GM12878 (cell line): ENCODE results near the gene PNMT. TPM values are rescaled to one million over a fixed set of nuclear protein-coding genes. Genes with fewer than 3 reads are reported as not detected.

Source experiments
- ATAC-seq: fragments of 200-7000 bp; cut with Tn5 transposase; 3 replicates; pipeline ENCODE4 v1.9.1; 2020; ENCODE audit warnings: mild to moderate bottlenecking, moderate library complexity
- BruUV-seq: library from RNA; stranded (reverse); fragments of 400-500 nt; replicated peaks from 2 replicates; lab custom pipeline; 2021; lab: Mats Ljungman, UMichigan
- CTCF ChIA-PET: fragments of 300-600 bp; sonication (Branson Sonifier 250); formaldehyde crosslinking; extraction: SDS; loops from one replicate; lab custom pipeline; 2021; ENCODE audit warnings: inconsistent platforms; lab: Yijun Ruan, JAX
- POLR2A ChIA-PET: fragments of 350-600 bp; formaldehyde crosslinking; extraction: SDS; loops from one replicate; lab custom pipeline; 2021; ENCODE audit warnings: inconsistent platforms; lab: Charles Lee
- RAD21 ChIA-PET: fragments of 300-600 bp; sonication (Branson Sonifier 250); formaldehyde crosslinking; loops from one replicate; lab custom pipeline; 2023; ENCODE audit warnings: antibody characterized with exemption; ENCODE audit not compliant: unreplicated experiment; lab: Charles Lee
- SMC1A ChIA-PET: fragments of 300-600 bp; sonication (Branson Sonifier 250); formaldehyde crosslinking; loops from one replicate; lab custom pipeline; 2023; ENCODE audit not compliant: unreplicated experiment, uncharacterized antibody; lab: Charles Lee
- DNase-seq: peaks from one replicate; pipeline ENCODE4 v3.0.0-alpha.2; 2011; ENCODE audit warnings: low read depth, low spot score
- FAIRE-seq: peaks from 3 replicates; lab custom pipeline; 2011; peaks lifted over from hg19 to GRCh38; lab: Jason Lieb, UNC
- H2AFZ ChIP-seq: 2 replicates; pipeline ENCODE4 v1.6.0; 2011; ENCODE audit warnings: low read depth, low read length, control low read depth; ENCODE audit not compliant: control insufficient read depth
- H3K27ac ChIP-seq: 2 replicates; pipeline ENCODE4 v1.5.1; 2011; ENCODE audit warnings: control low read depth; ENCODE audit not compliant: control insufficient read depth, insufficient read depth
- H3K27me3 ChIP-seq, 2 experiments: replicated peaks in 1 of 2; 2 replicates each; pipeline versions ENCODE4 v1.6.0 to v1.6.1; 2011; ENCODE audit warnings: low read length in 1 of 2; ENCODE audit not compliant: control insufficient read depth in 2 of 2, insufficient read depth in 2 of 2
- H3K36me3 ChIP-seq, 2 experiments: 2 replicates each; pipeline ENCODE4 v1.5.1; 2011; ENCODE audit warnings: low read length in 1 of 2; ENCODE audit not compliant: control insufficient read depth in 2 of 2, insufficient read depth in 2 of 2
- H3K4me1 ChIP-seq: 2 replicates; pipeline ENCODE4 v1.6.1; 2011; ENCODE audit warnings: mild to moderate bottlenecking, low read length, moderate library complexity, mixed read lengths; ENCODE audit not compliant: control insufficient read depth, insufficient read depth
- H3K4me2 ChIP-seq: 2 replicates; pipeline ENCODE4 v1.6.0; 2011; ENCODE audit warnings: control low read depth; ENCODE audit not compliant: control insufficient read depth, insufficient read depth
- H3K4me3 ChIP-seq: fragments of 200-600 bp; sonication (generic); 2 replicates; pipeline ENCODE4 v1.5.1; 2016
- H3K79me2 ChIP-seq: 2 replicates; pipeline ENCODE4 v1.6.0; 2011; ENCODE audit warnings: low read length; ENCODE audit not compliant: control insufficient read depth, insufficient read depth
- H3K9ac ChIP-seq: 2 replicates; pipeline ENCODE4 v1.8.0; 2011; ENCODE audit warnings: low read length, control low read depth, mixed read lengths; ENCODE audit not compliant: control insufficient read depth, insufficient read depth
- H3K9me3 ChIP-seq: replicated peaks from 3 replicates; pipeline ENCODE4 v1.5.1; 2011; ENCODE audit warnings: mild to moderate bottlenecking, low read length; ENCODE audit not compliant: control insufficient read depth, insufficient read depth
- H4K20me1 ChIP-seq: 2 replicates; pipeline ENCODE4 v1.6.0; 2011; ENCODE audit not compliant: control insufficient read depth, insufficient read depth
- ASH2L ChIP-seq: fragments of 300-600, 200-600 bp; sonication (generic); IDR thresholded peaks from 2 replicates; pipeline ENCODE4 v1.6.1; 2017; ENCODE audit warnings: low read depth, mild to moderate bottlenecking, borderline replicate concordance
- ELK1 ChIP-seq: IDR thresholded peaks from 2 replicates; pipeline ENCODE4 v1.6.1; 2012; ENCODE audit warnings: low read depth, low read length, improper control_type of control experiment
- IKZF1 ChIP-seq: fragments of 450-650 bp; conservative IDR thresholded peaks from 2 replicates; pipeline ENCODE4 v1.6.1; 2017; ENCODE audit warnings: antibody characterized with exemption, mild to moderate bottlenecking
- IKZF2 ChIP-seq, 2 experiments: fragments of 450-650 bp; IDR thresholded peaks; 2 replicates each; pipeline ENCODE4 v1.6.1; 2017; ENCODE audit warnings: mild to moderate bottlenecking in 2 of 2, moderate library complexity in 2 of 2
- MYB ChIP-seq: fragments of 150-350 bp; IDR thresholded peaks from 2 replicates; pipeline ENCODE4 v1.6.1; 2014; ENCODE audit warnings: mild to moderate bottlenecking, low read depth, low read length, borderline replicate concordance
- PAX5 ChIP-seq: IDR thresholded peaks from 2 replicates; pipeline ENCODE4 v1.6.1; 2011; ENCODE audit warnings: low read depth, low read length, borderline replicate concordance
- PML ChIP-seq: IDR thresholded peaks from 2 replicates; pipeline ENCODE4 v1.6.1; 2012; ENCODE audit warnings: low read length, inconsistent platforms
- SP1 ChIP-seq: IDR thresholded peaks from one replicate; pipeline ENCODE4 v1.6.1; 2011; ENCODE audit warnings: low read depth, low read length
- TCF12 ChIP-seq: IDR thresholded peaks from 2 replicates; pipeline ENCODE4 v1.6.1; 2011; ENCODE audit warnings: low read depth, mild to moderate bottlenecking, low read length
- TCF7 ChIP-seq: IDR thresholded peaks from 2 replicates; pipeline ENCODE4 v1.6.1; 2014; ENCODE audit warnings: antibody characterized with exemption, borderline replicate concordance
- USF1 ChIP-seq: IDR thresholded peaks from 2 replicates; pipeline ENCODE4 v1.6.1; 2011; ENCODE audit warnings: borderline replicate concordance, low read depth, mild to moderate bottlenecking, moderate library complexity, mixed read lengths, low read length; ENCODE audit not compliant: insufficient read depth; ENCODE audit errors: extremely low read length
- ZBTB4 ChIP-seq: fragments of 450-650 bp; formaldehyde crosslinking; IDR thresholded peaks from 2 replicates; pipeline ENCODE4 v1.4.0; 2022; ENCODE audit warnings: mild to moderate bottlenecking, moderate library complexity
- ZNF687 ChIP-seq: fragments of 450-650 bp; IDR thresholded peaks from 2 replicates; pipeline ENCODE4 v1.6.1; 2017; ENCODE audit warnings: mild to moderate bottlenecking, moderate library complexity
- WGBS: methylation state at CpG from one replicate; pipeline ENCODE4 v1.1.6; 2016; ENCODE audit warnings: low lambda C conversion rate; ENCODE audit not compliant: insufficient replicate concordance, insufficient coverage; ENCODE audit errors: missing lambda C conversion rate; 5-methylcytosine and 5-hydroxymethylcytosine counted together
- in situ Hi-C: fragments of 300-500 bp; cut with MboI; formaldehyde crosslinking; loops from 9 replicates; pipeline ENCODE4 v1.14.3; 2018; ENCODE audit warnings: mixed read lengths
- intact Hi-C: fragments of 100-400 bp; cut with micrococcal nuclease; formaldehyde crosslinking; loops from one replicate; pipeline ENCODE4 v1.14.2; 2022; ENCODE audit not compliant: unreplicated experiment
- polyA plus RNA-seq, 11 experiments: library from polyadenylated mRNA; depleted of rRNA in 4 of 11; unstranded in 6 of 11; stranded (reverse) in 5 of 11; fragments of >200 nt; fragmentation: Nextera tagmentation in 4 of 11; fragmentation: Illumina TruSeq in 1 of 11; extraction: Ambion mirVana in 4 of 11; extraction: Trizol in 1 of 11; gene quantifications; 1 replicate in 1 of 11; 2 replicates in 10 of 11; pipeline versions ENCODE4 v1.2.1 to v1.2.3, GENCODE V29; 2011 to 2016; ENCODE audit warnings: inconsistent platforms in 2 of 11, missing spikeins in 2 of 11, low read depth in 1 of 11
- total RNA-seq, 4 experiments: library from RNA; depleted of rRNA in 3 of 4; stranded (reverse); fragments of >200 nt in 3 of 4; fragmentation: Illumina TruSeq in 1 of 4; extraction: Trizol in 1 of 4; gene quantifications; 2 replicates each; pipeline versions ENCODE4 v1.2.1 to v1.2.3, GENCODE V29; 2013 to 2021

PNMT gene
- total and polyA plus RNA-seq, 10 of the 15 experiments (the other 5 are each of a cell fraction or from before 2014, with no cell fraction given), result not detected

- H3K4me2 ChIP-seq, result peak overlapping the region; percentile 36; the same call in 1 of the 2 replicates
- in situ Hi-C loops (no loop called here), intact Hi-C loops (no loop called here)
- H3K79me2 ChIP-seq, result no peaks in the 10 kb centered on the region
- ATAC-seq, result no peak
- ChIA-PET POLR2A (no interaction called here), RAD21 (no interaction called here), CTCF (interaction anchor here (0.8 kb wide), 1 partner anchor 26 kb away, joined by 4 read pairs; no protein-coding TSS in a partner anchor), SMC1A (interaction anchor here (1.0 kb wide), 1 partner anchor 36 kb away, joined by 3 read pairs; no protein-coding TSS in a partner anchor)
- WGBS, result 76% methylated on average over 11 of the region's 15 CpGs
- FAIRE-seq, result peak; percentile 54
- BruUV-seq, result no TSS peak
- H2AFZ ChIP-seq, result no peak overlapping the region
- no peak for DNase-seq
- no peak overlapping the region for H3K4me3 ChIP-seq
- peaks cover 6% of the 10 kb centered on the region; the same call in 1 of the 2 replicates for H3K4me1 ChIP-seq
- H3K9ac ChIP-seq, result no peak overlapping the region
- H3K27me3 ChIP-seq, result no peaks in the 10 kb centered on the region
- H4K20me1 ChIP-seq, result no peaks in the 10 kb centered on the region
- no peaks in the 10 kb centered on the region for H3K9me3 ChIP-seq
- no peak overlapping the region; the same call in 1 of the 2 replicates for H3K27ac ChIP-seq
- peaks cover 16 to 26% of the 10 kb centered on the region in 2 experiments; a peak in 3 of 4 replicates for H3K36me3 ChIP-seq
- TF ChIP-seq MYB (no peak), ZNF687 (no peak), IKZF1 (peak; percentile 28; the same call in 1 of the 2 replicates), ZBTB4 (no peak), USF1 (no peak), ASH2L (no peak), PML (no peak), TCF7 (no peak), ELK1 (no peak), IKZF2 (IDR thresholded peaks at IDR 0.05) (0 out of 4 replicates have a peak, but pooled peaks of 1 of the 2 experiments have one; percentile 14), SP1 (no peak), TCF12 (no peak), PAX5 (no peak)
Observed at GRCh38 chr17:39659279-39660010, 8.8 kb upstream of the PNMT start.
